Measurements from ENCODE around the gene AVPR1B. TPM values are rescaled to one million over a fixed set of nuclear protein-coding genes. Genes with fewer than 3 reads are reported as not detected.

AVPR1B gene, protein sequence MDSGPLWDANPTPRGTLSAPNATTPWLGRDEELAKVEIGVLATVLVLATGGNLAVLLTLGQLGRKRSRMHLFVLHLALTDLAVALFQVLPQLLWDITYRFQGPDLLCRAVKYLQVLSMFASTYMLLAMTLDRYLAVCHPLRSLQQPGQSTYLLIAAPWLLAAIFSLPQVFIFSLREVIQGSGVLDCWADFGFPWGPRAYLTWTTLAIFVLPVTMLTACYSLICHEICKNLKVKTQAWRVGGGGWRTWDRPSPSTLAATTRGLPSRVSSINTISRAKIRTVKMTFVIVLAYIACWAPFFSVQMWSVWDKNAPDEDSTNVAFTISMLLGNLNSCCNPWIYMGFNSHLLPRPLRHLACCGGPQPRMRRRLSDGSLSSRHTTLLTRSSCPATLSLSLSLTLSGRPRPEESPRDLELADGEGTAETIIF
- total RNA-seq = not detected

GRCh38 chr1:206117151-206117948 is at the start of gene AVPR1B:
Gene AVPR1B (minus strand): TSS chr1:206117388. CDS start chr1:206116890, 498 bp downstream.
- WGBS, 2 donors = 2 to 3% methylated on average over 36 to 54 of the region's 55 CpGs
- TF ChIP-seq CTCF (IDR thresholded peaks at IDR 0.05) = no peak
- TF ChIP-seq POLR2A (IDR thresholded peaks at IDR 0.05) = no peak
- H3K4me3 ChIP-seq (ENCODE audit: low read depth, poor library complexity, severe bottlenecking) = no peak within 1 kb of the TSS
- intact Hi-C loops (cut with DNase I; ENCODE audit: low total_unique reads) = no loop called here
- no peak for DNase-seq (ENCODE audit: low spot score in 2 of 2)

GRCh38 chr1:206145771-206146290 is 28.6 kb upstream of the AVPR1B start:
- no peak overlapping the region for H3K4me3 ChIP-seq (ENCODE audit: low read depth, poor library complexity, severe bottlenecking)
- TF ChIP-seq POLR2A (IDR thresholded peaks at IDR 0.05) = no peak
- no peak for TF ChIP-seq CTCF (IDR thresholded peaks at IDR 0.05)
- no peak for DNase-seq (ENCODE audit: low spot score in 2 of 2)
- intact Hi-C loops (cut with DNase I; ENCODE audit: low total_unique reads) = no loop called here
- WGBS, 2 donors = 53 to 55% methylated on average over 3 of the region's 3 CpGs

GRCh38 chr1:206144605-206145004 is 27.4 kb upstream of the AVPR1B start:
- intact Hi-C loops (cut with DNase I; ENCODE audit: low total_unique reads) = no loop called here
- TF ChIP-seq CTCF (IDR thresholded peaks at IDR 0.05) = no peak
- no peak for TF ChIP-seq POLR2A (IDR thresholded peaks at IDR 0.05)
- DNase-seq (ENCODE audit: low spot score in 2 of 2) = no peak
- H3K4me3 ChIP-seq (ENCODE audit: low read depth, poor library complexity, severe bottlenecking) = no peak overlapping the region
- whole genome bisulfite sequencing, 2 donors = 81 to 82% methylated on average over 2 of the region's 2 CpGs

DNA sequence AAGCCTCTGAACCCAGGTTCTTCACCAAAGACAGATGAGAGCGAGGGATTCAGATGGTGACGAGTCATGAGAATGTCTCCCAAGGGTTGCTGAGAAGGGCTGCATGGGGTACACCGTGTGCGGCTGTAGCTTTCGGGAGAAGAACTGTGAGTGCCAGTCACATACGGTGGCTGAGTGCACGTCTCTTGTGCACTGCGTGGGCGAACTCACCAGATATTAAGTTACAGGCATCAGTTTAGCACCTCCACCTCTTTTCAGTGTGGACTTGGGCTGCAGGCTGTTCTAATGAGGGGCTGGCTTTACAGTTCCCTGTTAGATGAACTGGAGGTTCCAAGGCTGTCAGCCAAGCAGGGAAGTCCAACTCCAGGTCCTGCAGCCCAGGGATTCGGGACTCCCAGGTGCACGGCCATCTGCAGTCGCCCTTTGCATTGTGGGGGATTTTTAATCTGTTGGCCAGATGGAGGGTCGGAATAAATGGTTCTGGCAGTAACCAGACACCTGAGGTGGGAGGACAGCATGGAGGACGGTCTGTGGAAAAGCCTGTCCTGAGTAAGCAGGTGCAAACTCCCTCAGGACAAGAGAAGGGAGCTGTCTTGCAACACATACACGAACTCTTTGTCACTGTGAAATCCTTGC is 26.5 kb upstream of the AVPR1B start:
- TF ChIP-seq POLR2A (IDR thresholded peaks at IDR 0.05) (no peak), CTCF (IDR thresholded peaks at IDR 0.05) (no peak)
- DNase-seq (ENCODE audit: low spot score in 2 of 2) = no peak
- intact Hi-C loops (cut with DNase I; ENCODE audit: low total_unique reads) = no loop called here
- no peak overlapping the region for H3K4me3 ChIP-seq (ENCODE audit: low read depth, poor library complexity, severe bottlenecking)
- WGBS, 2 donors = 80 to 82% methylated on average over 15 of the region's 15 CpGs

DNA sequence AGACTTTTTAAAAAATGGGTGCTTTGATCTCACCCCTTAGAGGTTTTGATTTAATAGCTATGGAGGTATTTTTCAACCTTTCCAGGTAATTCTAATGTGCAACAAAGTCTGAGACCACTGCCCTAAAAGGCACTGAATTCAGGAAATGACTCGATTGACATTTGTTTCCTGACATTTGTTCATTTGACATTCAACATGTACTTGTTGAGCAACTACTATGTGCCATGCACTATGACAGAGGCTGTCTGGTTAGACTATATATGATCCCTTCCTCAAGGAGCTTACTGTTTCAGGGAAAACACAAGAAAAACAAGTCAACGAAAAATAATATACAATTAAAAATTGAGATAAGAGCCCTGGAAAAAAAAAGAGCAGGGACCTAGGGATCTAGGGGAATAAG is 25.6 kb upstream of the AVPR1B start:
- H3K4me3 ChIP-seq (ENCODE audit: low read depth, poor library complexity, severe bottlenecking) = no peak overlapping the region
- intact Hi-C loops (cut with DNase I; ENCODE audit: low total_unique reads) = no loop called here
- no peak for DNase-seq (ENCODE audit: low spot score in 2 of 2)
- 78 to 83% methylated on average over 2 of the region's 2 CpGs for WGBS, 2 donors
- no peak for TF ChIP-seq POLR2A (IDR thresholded peaks at IDR 0.05)
- TF ChIP-seq CTCF (IDR thresholded peaks at IDR 0.05) = no peak

Measured in lower leg skin (tissue), 4 donors.